A204.1 (cell line): ENCODE data around the gene NR3C2.
A peak's percentile ranks its signal among the peaks of the same experiment; 100 is the strongest.
"Not testable (repeated sequence)": the region's sequence is repeated elsewhere in the genome, so short reads cannot be mapped to it uniquely, and the experiment has no call there.

ENCODE experiments used
- FAIRE-seq: peaks from 2 replicates; lab custom pipeline; 2012; peaks lifted over from hg19 to GRCh38; lab: Jason Lieb, UNC

NR3C2 gene

DNA sequence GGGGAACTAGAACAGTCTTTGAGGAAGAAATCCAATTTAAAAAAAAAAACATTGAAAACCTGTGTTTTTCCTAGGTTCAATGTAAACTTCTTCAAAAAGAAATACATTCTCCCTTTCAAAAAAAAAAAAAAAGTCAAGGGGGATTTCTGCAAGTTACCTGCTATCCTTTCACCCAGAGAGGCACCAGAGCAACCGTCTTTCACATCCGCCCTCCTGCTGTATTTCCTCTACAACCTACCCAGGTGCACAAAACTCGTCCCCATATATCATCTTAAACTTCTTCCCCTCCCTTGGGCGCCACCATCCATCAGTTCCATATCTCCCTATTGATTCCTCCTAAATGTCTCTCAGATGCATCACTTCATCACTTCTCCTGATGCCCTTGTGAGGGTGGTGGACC, 74.5 kb downstream of the NR3C2 start:
- FAIRE-seq: no peak

DNA sequence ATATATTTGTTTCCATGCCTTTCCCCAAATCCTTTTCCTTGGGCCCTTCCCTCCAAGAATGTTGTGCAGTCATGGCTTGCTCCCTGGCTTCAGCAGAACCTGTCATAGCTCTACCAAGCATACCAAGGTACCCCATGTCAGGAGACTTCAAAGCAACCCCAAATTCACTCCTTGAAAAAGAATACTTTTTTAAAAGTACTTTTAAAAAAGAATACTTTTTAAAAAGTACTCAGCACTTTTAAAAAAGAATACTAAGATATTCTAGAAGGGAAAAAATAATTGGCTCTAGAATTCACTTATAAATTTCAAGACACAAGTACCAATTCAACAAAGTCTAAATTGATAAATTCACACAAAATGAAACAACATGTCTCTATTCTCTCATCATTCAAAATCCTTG, 76.0 kb downstream of the NR3C2 start:
- peak; percentile 99 for FAIRE-seq

GRCh38 chr4:148364525-148364924, 77.7 kb downstream of the NR3C2 start:
- FAIRE-seq: no peak

GRCh38 chr4:148359769-148360168, 82.4 kb downstream of the NR3C2 start:
- FAIRE-seq: no peak

- no peak for FAIRE-seq
Measured at GRCh38 chr4:148355442-148356123, 86.6 kb downstream of the NR3C2 start.

DNA sequence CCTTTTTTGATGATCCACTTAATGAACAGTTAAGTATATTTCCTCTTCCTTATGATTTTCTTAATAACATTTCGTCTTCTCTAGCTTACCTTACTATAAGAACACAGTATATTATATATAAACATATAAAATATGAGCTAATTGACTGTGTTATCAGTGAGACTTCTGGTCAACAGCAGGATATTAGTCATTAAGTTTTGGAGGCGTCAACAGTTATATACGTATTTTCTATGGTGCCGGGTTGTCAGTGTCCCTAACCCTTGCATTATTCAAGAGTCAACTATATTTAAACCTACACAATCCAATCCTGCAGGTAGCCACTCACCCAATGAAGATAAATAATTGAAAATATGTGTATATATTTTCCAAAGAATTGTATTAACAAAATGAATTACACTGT, 88.0 kb downstream of the NR3C2 start:
- no peak for FAIRE-seq

DNA sequence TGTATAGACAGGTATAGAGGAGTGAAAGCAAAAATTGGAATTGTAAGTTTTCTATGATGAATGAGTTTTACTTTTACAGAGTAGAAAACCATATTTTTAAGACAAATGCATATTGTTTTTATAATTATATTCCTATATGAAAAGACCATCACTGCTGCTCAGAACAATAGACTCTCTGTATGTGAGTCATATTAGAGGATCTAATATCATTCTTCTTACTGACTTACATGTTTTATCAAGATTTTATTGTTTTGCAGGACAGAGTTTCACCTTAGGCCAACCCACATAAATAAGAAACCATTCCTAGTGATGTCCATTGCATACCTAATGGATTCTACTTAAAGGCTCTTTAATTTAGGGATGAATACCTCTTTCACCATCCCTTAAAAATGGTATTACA, 88.6 kb downstream of the NR3C2 start:
- FAIRE-seq: no peak

GRCh38 chr4:148349153-148349552, 93.1 kb downstream of the NR3C2 start:
- no peak for FAIRE-seq

GRCh38 chr4:148346657-148347056, 95.6 kb downstream of the NR3C2 start:
- no peak for FAIRE-seq

DNA sequence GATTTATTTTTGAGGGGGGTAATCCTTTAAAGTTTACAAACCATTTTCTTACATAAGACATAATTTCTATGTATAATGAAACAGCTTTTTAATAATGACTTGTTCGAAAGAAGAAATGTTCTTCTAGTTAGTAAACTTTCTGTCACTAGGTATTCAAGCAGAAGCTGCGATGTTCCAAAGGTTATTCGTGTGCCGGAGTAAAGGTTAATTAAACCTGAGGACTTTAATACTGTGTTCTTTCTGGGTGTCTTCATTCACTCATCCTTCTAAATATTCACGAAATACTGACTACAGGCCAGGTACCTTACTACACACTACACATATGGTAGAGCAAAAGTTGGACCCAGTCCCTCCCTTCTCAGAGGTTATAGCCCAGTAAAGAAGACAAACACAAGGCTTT, 96.7 kb downstream of the NR3C2 start:
- no peak for FAIRE-seq

DNA sequence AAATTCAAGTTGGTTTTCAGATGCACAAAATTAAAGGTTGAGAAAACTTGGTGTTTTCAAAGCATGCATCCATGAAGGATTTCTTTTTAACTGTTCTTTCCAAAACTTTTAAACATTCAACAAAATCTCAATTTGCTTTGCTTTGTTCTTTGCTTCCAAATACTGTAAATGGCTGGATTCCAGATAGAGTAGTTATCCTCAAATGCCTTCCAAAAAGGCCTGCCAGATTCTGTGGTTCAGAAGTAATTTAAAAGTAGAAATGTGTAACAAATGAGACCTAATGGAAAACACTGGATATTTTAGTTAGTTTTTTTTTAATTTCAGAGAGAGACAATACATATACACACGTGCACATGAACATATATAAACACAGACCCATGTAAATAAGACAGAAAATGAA, 97.3 kb downstream of the NR3C2 start:
- no peak for FAIRE-seq

DNA sequence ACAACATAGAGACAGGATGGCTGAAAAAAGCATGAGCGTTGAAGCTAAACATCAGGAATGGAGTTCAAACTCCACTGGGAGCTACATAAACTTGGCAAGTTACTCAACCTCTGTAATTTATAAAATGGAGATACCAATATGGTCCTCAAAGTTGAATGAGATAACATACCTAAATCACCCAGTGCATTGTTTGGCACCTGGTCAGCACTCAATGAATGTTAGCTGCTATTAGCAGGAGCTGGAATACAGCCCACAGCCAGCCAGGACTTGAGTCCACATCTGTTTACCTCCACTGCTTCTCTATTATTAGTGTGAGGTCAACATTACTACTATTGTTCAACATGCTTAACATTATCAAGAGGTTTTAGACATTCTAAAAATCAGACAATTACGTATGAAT, 97.9 kb downstream of the NR3C2 start:
- no peak for FAIRE-seq

- no peak for FAIRE-seq
Measured at GRCh38 chr4:148341980-148342800, 100.0 kb downstream of the NR3C2 start.

GRCh38 chr4:148335133-148335532, 107.1 kb downstream of the NR3C2 start:
- FAIRE-seq: no peak

GRCh38 chr4:148333265-148333664, 108.9 kb downstream of the NR3C2 start:
- FAIRE-seq: no peak

GRCh38 chr4:148332486-148332885, 109.7 kb downstream of the NR3C2 start:
- no peak for FAIRE-seq

GRCh38 chr4:148330724-148331123, 111.5 kb downstream of the NR3C2 start:
- FAIRE-seq: no peak

- FAIRE-seq: no peak
Measured at GRCh38 chr4:148330161-148330560, 112.1 kb downstream of the NR3C2 start.

DNA sequence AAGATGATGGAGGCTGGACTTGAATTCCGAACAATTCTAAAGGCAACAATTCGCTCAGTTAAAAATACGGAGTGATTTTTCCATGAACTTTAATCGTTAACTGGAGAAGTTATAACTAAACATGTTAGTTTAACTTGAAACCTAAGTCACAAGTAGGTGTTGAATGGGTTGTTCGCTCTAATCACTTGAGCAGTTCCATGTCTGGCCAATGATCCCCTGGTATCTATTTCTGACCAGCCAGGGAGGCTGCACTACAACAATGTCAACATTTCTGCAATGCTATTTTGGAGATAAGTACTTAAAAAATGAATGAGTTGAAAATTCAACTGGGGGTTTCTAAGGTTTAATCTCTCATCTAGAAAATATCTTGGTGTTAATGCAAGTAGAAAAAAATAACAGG, 112.5 kb downstream of the NR3C2 start:
- no peak for FAIRE-seq

DNA sequence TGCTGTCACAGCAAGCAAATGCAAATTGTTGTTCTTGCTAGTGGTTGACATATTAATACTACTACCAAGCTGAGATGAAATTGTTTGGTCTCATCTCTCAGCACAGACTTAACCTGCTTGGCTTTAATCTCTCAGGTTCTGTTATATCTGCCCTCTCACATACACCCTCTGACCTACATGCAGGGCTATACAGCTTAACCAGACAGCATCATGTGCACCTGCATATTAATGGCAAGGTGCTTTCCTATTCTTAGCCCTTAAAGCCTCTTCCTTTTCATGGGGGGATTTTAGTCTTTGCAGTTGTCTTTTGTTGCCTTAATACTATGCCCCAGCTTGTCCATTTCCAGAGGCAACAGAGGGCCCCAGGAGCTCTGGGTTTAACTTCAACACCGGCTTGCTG, 114.5 kb downstream of the NR3C2 start:
- no peak for FAIRE-seq

DNA sequence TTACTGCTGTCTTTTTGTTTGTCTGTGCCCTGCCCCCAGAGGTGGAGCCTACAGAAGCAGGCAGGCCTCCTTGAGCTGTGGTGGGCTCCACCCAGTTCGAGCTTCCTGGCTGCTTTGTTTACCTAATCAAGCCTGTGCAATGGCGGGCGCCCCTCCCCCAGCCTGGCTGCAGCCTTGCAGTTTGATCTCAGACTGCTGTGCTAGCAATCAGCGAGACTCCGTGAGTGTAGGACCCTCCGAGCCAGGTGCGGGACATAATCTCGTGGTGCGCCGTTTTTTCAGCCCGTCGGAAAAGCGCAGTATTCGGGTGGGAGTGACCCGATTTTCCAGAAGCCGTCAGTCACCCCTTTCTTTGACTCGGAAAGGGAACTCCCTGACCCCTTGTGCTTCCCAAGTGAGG, 118.9 kb downstream of the NR3C2 start:
- not testable (repeated sequence) for FAIRE-seq

- no peak for FAIRE-seq
Measured at GRCh38 chr4:148315049-148315448, 127.2 kb downstream of the NR3C2 start.

DNA sequence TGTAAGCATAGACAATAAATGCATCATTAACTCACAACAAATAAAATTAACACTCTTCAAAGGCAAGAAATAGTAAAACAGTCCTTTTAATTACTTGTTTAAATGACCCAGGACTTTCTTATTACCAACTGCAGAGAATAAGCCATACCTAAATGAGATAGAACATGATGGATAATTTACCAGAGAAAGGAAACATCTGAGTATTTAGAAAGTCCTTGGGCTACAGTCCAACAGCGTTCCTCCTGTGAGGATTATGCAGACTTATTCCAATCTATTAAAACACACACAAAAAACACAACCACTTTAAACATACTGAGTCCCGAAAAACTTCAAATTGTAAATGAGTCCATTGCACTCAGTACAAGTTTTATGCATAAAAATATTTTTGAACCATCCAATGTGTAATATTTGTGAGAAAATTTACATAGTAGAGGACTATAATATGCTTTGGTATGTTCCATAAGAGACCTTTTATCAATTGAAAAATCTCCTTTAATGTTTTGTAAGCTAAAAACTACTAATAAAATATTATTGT, 129.2 kb downstream of the NR3C2 start:
- FAIRE-seq: no peak

DNA sequence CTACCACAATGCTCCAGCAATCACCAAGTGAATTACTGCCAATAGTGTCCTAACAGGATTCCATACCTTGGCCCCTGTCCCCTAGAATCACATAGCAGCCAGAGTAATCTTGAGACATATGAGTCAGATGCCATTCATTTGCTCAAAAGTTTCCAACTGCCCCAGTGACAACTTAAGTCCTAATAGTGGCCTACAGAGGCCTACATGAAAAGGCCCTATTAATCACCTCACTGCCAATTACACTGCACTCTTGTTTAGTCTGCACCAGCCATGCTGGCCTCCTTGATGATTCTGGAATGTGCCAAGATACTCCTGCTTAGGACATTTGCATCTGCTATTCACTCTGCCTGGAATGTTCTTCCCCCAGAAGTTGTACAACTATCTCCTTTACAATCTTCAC, 130.7 kb downstream of the NR3C2 start:
- FAIRE-seq: no peak
